PFSK-1 (cell line): ENCODE results near the gene HEBP1.

Experiments
- FOXP2 ChIP-seq: optimal IDR thresholded peaks from 2 replicates; pipeline ENCODE3; 2011; ENCODE audit warnings: borderline replicate concordance, control low read depth, inconsistent platforms; ENCODE audit not compliant: insufficient read depth; ENCODE audit errors: extremely low read length, extremely low read depth
- POLR2AphosphoS5 ChIP-seq: IDR thresholded peaks from 2 replicates; pipeline ENCODE4 v1.6.1; 2012; ENCODE audit warnings: low read depth, mild to moderate bottlenecking, control low read depth, low read length, moderate library complexity
- SIN3A ChIP-seq: IDR thresholded peaks from 2 replicates; pipeline ENCODE4 v1.6.1; 2012; ENCODE audit warnings: mild to moderate bottlenecking, low read length, moderate library complexity, borderline replicate concordance; ENCODE audit not compliant: insufficient read depth
- TAF1 ChIP-seq: IDR thresholded peaks from 2 replicates; pipeline ENCODE4 v1.6.1; 2012; ENCODE audit warnings: low read length, control low read depth, borderline replicate concordance; ENCODE audit not compliant: insufficient read depth
- TF ChIP-seq, protein P1 (sequence below), 2 experiments: IDR thresholded peaks; 2 replicates each; pipeline versions ENCODE4 v1.6.1 to v1.8.0; 2011 to 2012; ENCODE audit warnings: low read depth in 2 of 2, low read length in 2 of 2, control low read depth in 1 of 2, inconsistent platforms in 1 of 2, mild to moderate bottlenecking in 1 of 2, moderate library complexity in 1 of 2; ENCODE audit not compliant: insufficient read depth in 1 of 2

DNA sequence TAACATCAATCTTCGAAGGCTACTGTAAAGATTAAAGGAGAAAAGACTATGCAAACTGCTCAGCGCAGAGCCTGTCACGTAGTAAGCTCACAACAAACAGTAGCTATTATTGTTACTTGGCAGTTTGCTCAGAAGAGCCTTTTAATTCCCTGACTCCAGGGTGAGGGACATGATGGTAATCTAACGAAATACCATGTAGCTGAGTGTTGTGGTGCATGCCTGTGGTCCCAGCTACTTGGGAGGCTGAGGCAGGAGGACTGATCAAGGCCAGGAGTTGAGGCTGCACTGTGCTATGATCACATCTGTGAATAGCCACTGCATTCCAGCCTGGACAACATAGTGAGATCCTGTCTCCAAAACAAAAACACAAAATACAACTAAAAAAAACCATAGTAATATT is 22.8 kb downstream of the HEBP1 start:
- TF ChIP-seq, protein P1, sequence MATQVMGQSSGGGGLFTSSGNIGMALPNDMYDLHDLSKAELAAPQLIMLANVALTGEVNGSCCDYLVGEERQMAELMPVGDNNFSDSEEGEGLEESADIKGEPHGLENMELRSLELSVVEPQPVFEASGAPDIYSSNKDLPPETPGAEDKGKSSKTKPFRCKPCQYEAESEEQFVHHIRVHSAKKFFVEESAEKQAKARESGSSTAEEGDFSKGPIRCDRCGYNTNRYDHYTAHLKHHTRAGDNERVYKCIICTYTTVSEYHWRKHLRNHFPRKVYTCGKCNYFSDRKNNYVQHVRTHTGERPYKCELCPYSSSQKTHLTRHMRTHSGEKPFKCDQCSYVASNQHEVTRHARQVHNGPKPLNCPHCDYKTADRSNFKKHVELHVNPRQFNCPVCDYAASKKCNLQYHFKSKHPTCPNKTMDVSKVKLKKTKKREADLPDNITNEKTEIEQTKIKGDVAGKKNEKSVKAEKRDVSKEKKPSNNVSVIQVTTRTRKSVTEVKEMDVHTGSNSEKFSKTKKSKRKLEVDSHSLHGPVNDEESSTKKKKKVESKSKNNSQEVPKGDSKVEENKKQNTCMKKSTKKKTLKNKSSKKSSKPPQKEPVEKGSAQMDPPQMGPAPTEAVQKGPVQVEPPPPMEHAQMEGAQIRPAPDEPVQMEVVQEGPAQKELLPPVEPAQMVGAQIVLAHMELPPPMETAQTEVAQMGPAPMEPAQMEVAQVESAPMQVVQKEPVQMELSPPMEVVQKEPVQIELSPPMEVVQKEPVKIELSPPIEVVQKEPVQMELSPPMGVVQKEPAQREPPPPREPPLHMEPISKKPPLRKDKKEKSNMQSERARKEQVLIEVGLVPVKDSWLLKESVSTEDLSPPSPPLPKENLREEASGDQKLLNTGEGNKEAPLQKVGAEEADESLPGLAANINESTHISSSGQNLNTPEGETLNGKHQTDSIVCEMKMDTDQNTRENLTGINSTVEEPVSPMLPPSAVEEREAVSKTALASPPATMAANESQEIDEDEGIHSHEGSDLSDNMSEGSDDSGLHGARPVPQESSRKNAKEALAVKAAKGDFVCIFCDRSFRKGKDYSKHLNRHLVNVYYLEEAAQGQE (IDR thresholded peaks at IDR 0.05; ENCODE audit: insufficient read depth in 1 of 2, low read depth in 2 of 2, low read length in 2 of 2) = no peak
- TF ChIP-seq POLR2AphosphoS5 = no peak
- no peak for TF ChIP-seq TAF1
- no peak for TF ChIP-seq SIN3A
- no peak for TF ChIP-seq FOXP2
